SU-DHL-6 (cell line): ENCODE measurements around the gene OSCP1.

ENCODE experiments used
- CTCF ChIP-seq: fragments of 200-600 bp; sonication (generic); IDR thresholded peaks from one replicate; pipeline ENCODE4 v1.5.1; 2017; ENCODE audit warnings: antibody characterized with exemption, mild to moderate bottlenecking, low read length, moderate library complexity; ENCODE audit not compliant: insufficient read depth, poor library complexity, severe bottlenecking
- EZH2phosphoT487 ChIP-seq: fragments of 200-600 bp; sonication (generic), shearing (Covaris generic); conservative IDR thresholded peaks from 2 replicates; pipeline ENCODE4 v1.6.1; 2018; ENCODE audit warnings: mild to moderate bottlenecking, antibody characterized with exemption, low read length, moderate library complexity, mixed read lengths

GRCh38 chr1:36494971-36495370, 44.7 kb upstream of the OSCP1 start:
- TF ChIP-seq CTCF (no peak), EZH2phosphoT487 (no peak)
